Activated CD4-positive, CD25-positive, alpha-beta regulatory T cell treated with anti-CD3 and anti-CD28 coated beads, Interleukin-2, amount 50 U/mL, for 16 hours (primary cell): ENCODE results near the gene LGI2.
"Not testable (repeated sequence)": the region's sequence is repeated elsewhere in the genome, so short reads cannot be mapped to it uniquely, and the experiment has no call there.

Experiments used
- DNase-seq: peaks from one replicate; pipeline ENCODE4 v3.0.0-alpha.2; 2020; ENCODE audit warnings: low read depth, low spot score

The LGI2 gene

GRCh38 chr4:25030277-25031076 lies at the start of gene LGI2:
TSS of gene LGI2 (minus strand) at chr4:25030946. CDS start at chr4:25030693, 253 bp downstream.
- DNase-seq: no peak

GRCh38 chr4:25078523-25078922 lies 47.8 kb upstream of the LGI2 start:
- no peak for DNase-seq

GRCh38 chr4:25076625-25077398 lies 46.1 kb upstream of the LGI2 start:
- no peak for DNase-seq

- no peak for DNase-seq
Observed at GRCh38 chr4:25075851-25076250, 45.1 kb upstream of the LGI2 start.

- no peak for DNase-seq
Observed at GRCh38 chr4:25075129-25075528, 44.4 kb upstream of the LGI2 start.

GRCh38 chr4:25070545-25070944 lies 39.8 kb upstream of the LGI2 start:
- DNase-seq: no peak

- DNase-seq: no peak
Observed at GRCh38 chr4:25069014-25069413, 38.3 kb upstream of the LGI2 start.

GRCh38 chr4:25068386-25068785 lies 37.6 kb upstream of the LGI2 start:
- no peak for DNase-seq

GRCh38 chr4:25065932-25066590 lies 35.3 kb upstream of the LGI2 start:
- no peak for DNase-seq

- DNase-seq: no peak
Observed at GRCh38 chr4:25065431-25065858, 34.7 kb upstream of the LGI2 start.

GRCh38 chr4:25064447-25064846 lies 33.7 kb upstream of the LGI2 start:
- DNase-seq: not testable (repeated sequence)

- no peak for DNase-seq
Observed at GRCh38 chr4:25063116-25063515, 32.4 kb upstream of the LGI2 start.

GRCh38 chr4:25062098-25062497 lies 31.4 kb upstream of the LGI2 start:
- DNase-seq: no peak

- DNase-seq: no peak
Observed at GRCh38 chr4:25061602-25062001, 30.9 kb upstream of the LGI2 start.

- DNase-seq: no peak
Observed at GRCh38 chr4:25060963-25061340, 30.2 kb upstream of the LGI2 start.

- no peak for DNase-seq
Observed at GRCh38 chr4:25060241-25060962, 29.7 kb upstream of the LGI2 start.

- DNase-seq: no peak
Observed at GRCh38 chr4:25059791-25060190, 29.0 kb upstream of the LGI2 start.

- no peak for DNase-seq
Observed at GRCh38 chr4:25058796-25059195, 28.1 kb upstream of the LGI2 start.

- DNase-seq: no peak
Observed at GRCh38 chr4:25057299-25057698, 26.6 kb upstream of the LGI2 start.

- DNase-seq: not testable (repeated sequence)
Observed at GRCh38 chr4:25052037-25052436, 21.3 kb upstream of the LGI2 start.

GRCh38 chr4:25051534-25051933 lies 20.8 kb upstream of the LGI2 start:
- no peak for DNase-seq
